Activated T-cell treated with anti-CD3 and anti-CD28 coated beads, Interleukin-2, amount 50 U/mL, for 1 hour (primary cell): Measurements from ENCODE around the gene TSG101.
A peak's percentile ranks its signal among the peaks of the same experiment; 100 is the strongest.

Source experiments
- DNase-seq: peaks from one replicate; pipeline ENCODE4 v3.0.0-alpha.2; 2020

TSG101 gene

GRCh38 chr11:18526521-18527296 is at the start of gene TSG101:
TSS of gene TSG101 (minus strand) at chr11:18526942. CDS start at chr11:18526816, 126 bp downstream.
- DNase-seq = peak; percentile 92

- no peak for DNase-seq
These were observed 48.6 kb upstream of the TSG101 start for GRCh38 chr11:18575361-18575760.

- no peak for DNase-seq
These were observed 40.3 kb upstream of the TSG101 start for GRCh38 chr11:18567081-18567480.

GRCh38 chr11:18566406-18566805 is 39.7 kb upstream of the TSG101 start:
- no peak for DNase-seq

GRCh38 chr11:18564149-18564548 is 37.4 kb upstream of the TSG101 start:
- no peak for DNase-seq

GRCh38 chr11:18563090-18563730 is 36.5 kb upstream of the TSG101 start:
- no peak for DNase-seq

GRCh38 chr11:18548001-18548400 is 21.3 kb upstream of the TSG101 start:
- DNase-seq = no peak

GRCh38 chr11:18540207-18541009 is 13.7 kb upstream of the TSG101 start:
- no peak for DNase-seq

- DNase-seq = no peak
These were observed 9.5 kb upstream of the TSG101 start for GRCh38 chr11:18536209-18536608.

- no peak for DNase-seq
These were observed 7.5 kb upstream of the TSG101 start for GRCh38 chr11:18534245-18534644.

- DNase-seq = no peak
These were observed 6.6 kb upstream of the TSG101 start for GRCh38 chr11:18533365-18533764.

GRCh38 chr11:18527512-18527911 is 770 bp upstream of the TSG101 start:
- DNase-seq = no peak

- DNase-seq = no peak
These were observed 617 bp downstream of the TSG101 start for GRCh38 chr11:18526130-18526520.

GRCh38 chr11:18524248-18524647 is 2.5 kb downstream of the TSG101 start:
- no peak for DNase-seq

- DNase-seq = no peak
These were observed 3.7 kb downstream of the TSG101 start for GRCh38 chr11:18523084-18523483.

- DNase-seq = no peak
These were observed 4.4 kb downstream of the TSG101 start for GRCh38 chr11:18522388-18522787.

- DNase-seq = no peak
These were observed 5.6 kb downstream of the TSG101 start for GRCh38 chr11:18521122-18521521.

- DNase-seq = no peak
These were observed 24.4 kb downstream of the TSG101 start for GRCh38 chr11:18502352-18502751.

GRCh38 chr11:18501629-18502028 is 25.1 kb downstream of the TSG101 start:
- DNase-seq = no peak

GRCh38 chr11:18498039-18498438 is 28.7 kb downstream of the TSG101 start:
- DNase-seq = no peak

GRCh38 chr11:18495703-18496102 is 31.0 kb downstream of the TSG101 start:
- no peak for DNase-seq

- DNase-seq = no peak
These were observed 31.5 kb downstream of the TSG101 start for GRCh38 chr11:18495271-18495670.

- no peak for DNase-seq
These were observed 33.4 kb downstream of the TSG101 start for GRCh38 chr11:18493310-18493709.

- no peak for DNase-seq
These were observed 33.9 kb downstream of the TSG101 start for GRCh38 chr11:18492888-18493287.
